MCF 10A (cell line): Measurements from ENCODE around the gene TBC1D17. TPM values are rescaled to one million over a fixed set of nuclear protein-coding genes. Genes with fewer than 3 reads are reported as not detected.

ENCODE experiments used
- BruUV-seq: library from RNA; stranded (reverse); fragments of 400-500 nt; replicated peaks from 2 replicates; lab custom pipeline; 2021; lab: Mats Ljungman, UMichigan
- CTCF ChIA-PET: fragments of 300-600 bp; sonication (Branson Sonifier 250); formaldehyde crosslinking; extraction: SDS; loops from one replicate; lab custom pipeline; 2021; ENCODE audit warnings: antibody characterized with exemption, inconsistent platforms; lab: Yijun Ruan, JAX
- POLR2A ChIA-PET: fragments of 300-600, 350-650 bp; sonication (Branson Sonifier 250); formaldehyde crosslinking; extraction: SDS; loops from one replicate; lab custom pipeline; 2020; ENCODE audit warnings: antibody characterized with exemption, inconsistent platforms; lab: Yijun Ruan, JAX
- DNase-seq: peaks from one replicate; pipeline ENCODE4 v3.0.0-alpha.2; 2018; ENCODE audit not compliant: unreplicated experiment
- H3K27ac Mint-ChIP-seq: one replicate; pipeline ENCODE4 v1.8.0; 2022; ENCODE audit warnings: mild to moderate bottlenecking, low read depth, mixed read lengths; ENCODE audit not compliant: unreplicated experiment
- H3K27me3 Mint-ChIP-seq: one replicate; pipeline ENCODE4 v1.8.0; 2022; ENCODE audit warnings: mixed read lengths; ENCODE audit not compliant: insufficient read depth, unreplicated experiment
- H3K36me3 Mint-ChIP-seq: one replicate; pipeline ENCODE4 v1.8.0; 2022; ENCODE audit warnings: mild to moderate bottlenecking, moderate library complexity, mixed read lengths; ENCODE audit not compliant: insufficient read depth, unreplicated experiment
- H3K4me1 Mint-ChIP-seq: one replicate; pipeline ENCODE4 v1.8.0; 2022; ENCODE audit warnings: mixed read lengths; ENCODE audit not compliant: insufficient read depth, unreplicated experiment
- H3K4me3 Mint-ChIP-seq: one replicate; pipeline ENCODE4 v1.8.0; 2022; ENCODE audit warnings: mild to moderate bottlenecking, moderate library complexity, mixed read lengths; ENCODE audit not compliant: unreplicated experiment
- H3K9me3 Mint-ChIP-seq: one replicate; pipeline ENCODE4 v1.8.0; 2022; ENCODE audit warnings: mixed read lengths; ENCODE audit not compliant: unreplicated experiment
- intact Hi-C: fragments of 100-400 bp; cut with micrococcal nuclease; formaldehyde crosslinking; loops from 2 replicates; pipeline ENCODE4 v1.14.1; 2022
- total RNA-seq: library from RNA; stranded (reverse); gene quantifications from 2 replicates; pipeline ENCODE4 v1.2.3, GENCODE V29; 2022
- TF ChIP-seq, protein P1 (sequence below): fragments of 200-600 bp; IDR thresholded peaks from one replicate; pipeline ENCODE4 v1.8.0; 2022; ENCODE audit warnings: antibody characterized with exemption, mild to moderate bottlenecking; ENCODE audit not compliant: unreplicated experiment

Gene TBC1D17
- total RNA-seq, 1 experiment from 2014 or later, result 25.5 TPM

DNA sequence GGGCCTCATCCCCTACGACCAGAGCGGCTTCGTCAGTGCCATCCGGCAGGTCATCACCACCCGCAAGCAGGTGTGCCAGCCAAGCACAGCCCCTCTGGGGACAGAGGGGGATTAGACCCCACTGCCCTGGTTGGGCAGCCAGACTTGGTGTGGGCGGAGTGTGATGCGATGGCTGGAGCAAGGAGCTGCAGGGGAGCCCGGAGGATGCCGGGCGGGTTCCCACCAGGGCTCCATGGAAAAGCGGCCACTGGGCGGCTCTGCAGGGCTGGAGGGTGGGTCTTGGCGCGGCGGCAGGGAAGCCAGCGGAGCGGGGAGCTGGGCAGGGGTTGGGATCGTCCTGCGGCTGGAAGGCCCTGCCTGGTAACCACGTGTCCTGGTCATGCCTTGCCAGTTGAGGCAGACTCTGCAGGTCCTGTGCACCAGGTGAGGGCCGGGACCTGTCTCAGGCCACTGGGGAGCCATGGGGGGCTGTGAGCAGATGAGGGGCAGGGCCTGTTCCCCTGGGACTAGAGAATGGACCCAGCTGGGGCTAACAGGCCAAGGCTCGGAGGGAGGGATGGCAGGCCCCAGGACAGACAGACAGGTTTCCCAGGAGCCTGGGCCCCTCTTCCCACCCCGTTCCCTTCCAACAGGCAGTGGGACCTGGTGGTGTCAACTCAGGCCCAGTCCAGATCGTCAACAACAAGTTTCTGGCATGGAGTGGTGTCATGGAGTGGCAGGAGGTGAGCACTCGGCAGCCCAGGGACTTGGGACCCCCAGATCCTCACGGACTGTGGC lies 20.3 kb upstream of the TBC1D17 start:
- H3K36me3 Mint-ChIP-seq, result peaks cover 66% of the 10 kb centered on the region
- H3K9me3 Mint-ChIP-seq, result no peaks in the 10 kb centered on the region
- intact Hi-C loops, result loop anchor here (10.0 kb wide), 1 partner anchor 182 kb away; the partner anchor contains the start of gene PRMT1

DNA sequence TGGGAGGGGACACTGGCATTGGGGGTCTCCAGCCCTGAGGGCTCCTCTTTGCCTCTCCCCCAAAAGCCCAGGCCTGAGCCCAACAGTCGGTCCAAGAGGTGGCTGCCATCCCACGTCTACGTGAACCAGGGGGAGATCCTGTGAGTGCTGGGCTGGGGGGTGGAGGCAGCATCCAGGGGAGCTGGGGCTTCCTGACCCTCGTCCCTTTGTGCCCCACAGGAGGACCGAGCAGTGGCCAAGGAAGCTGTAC lies 19.7 kb upstream of the TBC1D17 start:
- POLR2A ChIA-PET, result interaction anchor here (1.0 kb wide), 1 partner anchor 10 kb away, joined by 3 read pairs; no protein-coding TSS in a partner anchor
- no TSS peak for BruUV-seq
- H3K9me3 Mint-ChIP-seq, result no peaks in the 10 kb centered on the region
- H3K4me3 Mint-ChIP-seq, result no peak overlapping the region
- peaks cover 8% of the 10 kb centered on the region for H3K4me1 Mint-ChIP-seq
- CTCF ChIA-PET, result interaction anchor here (0.6 kb wide), 1 partner anchor 9 kb away, joined by 3 read pairs; no protein-coding TSS in a partner anchor
- no peak for DNase-seq
- H3K27ac Mint-ChIP-seq, result no peak overlapping the region
- intact Hi-C loops, result loop anchor here (10.0 kb wide), 1 partner anchor 183 kb away; the partner anchor contains the start of gene PRMT1
- TF ChIP-seq, protein P1, sequence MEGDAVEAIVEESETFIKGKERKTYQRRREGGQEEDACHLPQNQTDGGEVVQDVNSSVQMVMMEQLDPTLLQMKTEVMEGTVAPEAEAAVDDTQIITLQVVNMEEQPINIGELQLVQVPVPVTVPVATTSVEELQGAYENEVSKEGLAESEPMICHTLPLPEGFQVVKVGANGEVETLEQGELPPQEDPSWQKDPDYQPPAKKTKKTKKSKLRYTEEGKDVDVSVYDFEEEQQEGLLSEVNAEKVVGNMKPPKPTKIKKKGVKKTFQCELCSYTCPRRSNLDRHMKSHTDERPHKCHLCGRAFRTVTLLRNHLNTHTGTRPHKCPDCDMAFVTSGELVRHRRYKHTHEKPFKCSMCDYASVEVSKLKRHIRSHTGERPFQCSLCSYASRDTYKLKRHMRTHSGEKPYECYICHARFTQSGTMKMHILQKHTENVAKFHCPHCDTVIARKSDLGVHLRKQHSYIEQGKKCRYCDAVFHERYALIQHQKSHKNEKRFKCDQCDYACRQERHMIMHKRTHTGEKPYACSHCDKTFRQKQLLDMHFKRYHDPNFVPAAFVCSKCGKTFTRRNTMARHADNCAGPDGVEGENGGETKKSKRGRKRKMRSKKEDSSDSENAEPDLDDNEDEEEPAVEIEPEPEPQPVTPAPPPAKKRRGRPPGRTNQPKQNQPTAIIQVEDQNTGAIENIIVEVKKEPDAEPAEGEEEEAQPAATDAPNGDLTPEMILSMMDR, result no peak
- no peaks in the 10 kb centered on the region for H3K27me3 Mint-ChIP-seq
- peaks cover 61% of the 10 kb centered on the region for H3K36me3 Mint-ChIP-seq

More for the DNA sequence above, 20.3 kb upstream of the TBC1D17 start:
- H3K4me3 Mint-ChIP-seq, result no peak overlapping the region
- H3K4me1 Mint-ChIP-seq, result peaks cover 13% of the 10 kb centered on the region
- H3K27ac Mint-ChIP-seq, result no peak overlapping the region
- ChIA-PET CTCF (interaction anchor here (0.6 kb wide), 1 partner anchor 9 kb away, joined by 3 read pairs; no protein-coding TSS in a partner anchor), POLR2A (interaction anchor here (1.0 kb wide), 1 partner anchor 11 kb away, joined by 3 read pairs; no protein-coding TSS in a partner anchor)
- no peak for DNase-seq
- no TSS peak for BruUV-seq
- TF ChIP-seq, protein P1, result no peak
- H3K27me3 Mint-ChIP-seq, result no peaks in the 10 kb centered on the region

DNA sequence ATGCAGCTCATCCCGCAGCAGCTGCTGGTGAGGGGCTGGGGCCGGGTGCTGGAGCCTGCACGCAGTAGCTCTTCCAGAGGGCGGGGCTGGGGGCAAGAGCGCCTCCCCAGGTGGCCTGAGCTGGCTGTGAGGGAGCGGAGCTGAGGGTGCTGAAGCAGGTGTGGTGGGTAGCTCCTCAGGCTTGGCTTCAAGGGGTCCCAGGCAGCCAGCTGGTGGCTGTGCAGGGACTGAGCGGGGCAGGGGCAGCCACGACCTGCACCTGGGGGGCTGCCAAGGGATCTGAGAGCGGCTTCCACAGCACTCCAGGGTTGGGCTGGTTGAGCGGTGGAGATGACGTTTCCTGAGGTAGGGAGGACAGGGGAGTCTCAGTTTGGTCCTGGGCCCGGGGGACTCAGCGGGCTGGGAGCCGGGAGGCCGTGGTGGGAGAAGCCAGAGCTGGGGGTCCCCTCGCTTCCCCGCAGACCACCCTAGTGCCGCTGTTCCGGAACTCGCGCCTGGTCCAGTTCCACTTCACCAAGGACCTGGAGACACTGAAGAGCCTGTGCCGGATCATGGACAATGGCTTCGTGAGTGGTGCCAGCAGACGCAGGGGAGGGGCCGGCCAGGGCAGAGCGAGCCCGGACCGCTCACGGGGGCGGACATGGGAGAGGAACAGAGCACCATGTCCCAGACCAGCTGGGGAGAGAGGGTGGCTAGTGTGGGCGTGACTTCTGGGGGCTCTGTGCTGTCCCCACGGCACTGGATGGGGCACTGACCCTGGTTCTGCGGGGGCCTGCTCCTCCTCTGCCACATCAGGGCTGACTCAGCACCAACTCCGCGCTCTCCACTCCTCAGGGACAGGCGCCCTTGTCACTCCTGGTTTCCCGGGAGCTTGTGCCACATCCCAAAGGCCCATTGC lies 19.2 kb upstream of the TBC1D17 start:
- TF ChIP-seq, protein P1, result no peak
- Mint-ChIP-seq H3K4me3 (no peak overlapping the region), H3K36me3 (peaks cover 65% of the 10 kb centered on the region), H3K4me1 (peaks cover 6% of the 10 kb centered on the region), H3K27ac (no peak overlapping the region), H3K27me3 (no peaks in the 10 kb centered on the region), H3K9me3 (no peaks in the 10 kb centered on the region)
- DNase-seq, result no peak
- CTCF ChIA-PET, result interaction anchor here (0.6 kb wide), 1 partner anchor 8 kb away, joined by 3 read pairs; no protein-coding TSS in a partner anchor
- intact Hi-C loops, result loop anchor here (10.0 kb wide), 1 partner anchor 184 kb away; the partner anchor contains the start of gene PRMT1
- POLR2A ChIA-PET, result interaction anchor here (0.9 to 1.3 kb wide), 4 partner anchors 8 to 11 kb away, joined by 3 to 11 read pairs (median 3); partner anchors contain the start of gene PTOV1
- no TSS peak for BruUV-seq
